ENCODE results near the gene NEUROD1.
A peak's percentile ranks its signal among the peaks of the same experiment; 100 is the strongest.

The NEUROD1 gene

GRCh38 chr2:181679544-181679979 is 755 bp downstream of the NEUROD1 start (continued):
- TF ChIP-seq HIC1 (tag by site-specific recombination; IDR thresholded peaks at IDR 0.05): no peak
- TF ChIP-seq ZNF580 (tag by site-specific recombination; IDR thresholded peaks at IDR 0.05): no peak
- TF ChIP-seq ZNF777 (tag by site-specific recombination; IDR thresholded peaks at IDR 0.05; ENCODE audit: borderline replicate concordance): no peak

- ChIA-PET POLR2A (no interaction called here), CTCF (interaction anchor here (0.6 to 0.7 kb wide), 2 partner anchors 17 to 973 kb away, joined by 3 read pairs; no protein-coding TSS in a partner anchor)
- no peak overlapping the region for H3K27ac ChIP-seq (ENCODE audit: extremely low read depth, low read depth, low read length)
- H3K9me3 ChIP-seq (ENCODE audit: control insufficient read depth, insufficient read depth, low read depth, low read length): no peaks in the 10 kb centered on the region
- TF ChIP-seq ZNF624 (tag by site-specific recombination; IDR thresholded peaks at IDR 0.05): no peak
- no peak for TF ChIP-seq ZNF792 (tag by site-specific recombination; IDR thresholded peaks at IDR 0.05)
- no peak for TF ChIP-seq FEZF1 (tag by site-specific recombination; IDR thresholded peaks at IDR 0.05)
- no peak for TF ChIP-seq YY2 (tag by site-specific recombination; IDR thresholded peaks at IDR 0.05)
- TF ChIP-seq ZNF280D (tag by site-specific recombination; IDR thresholded peaks at IDR 0.05): no peak
- TF ChIP-seq ZNF621 (tag by site-specific recombination; IDR thresholded peaks at IDR 0.05): no peak
- TF ChIP-seq OVOL3 (tag by site-specific recombination; IDR thresholded peaks at IDR 0.05): no peak
- peaks cover 3% of the 10 kb centered on the region; the same call in 1 of the 2 replicates for H3K4me1 ChIP-seq (ENCODE audit: control insufficient read depth, insufficient read depth, low read length)
- no peaks in the 10 kb centered on the region for H3K36me3 ChIP-seq (ENCODE audit: control insufficient read depth in 2 of 2, insufficient read depth in 1 of 2, low read length in 2 of 2)
- H3K4me3 ChIP-seq (ENCODE audit: low read depth, low read length): no peak overlapping the region
Measured at GRCh38 chr2:181678861-181679543, 1.3 kb downstream of the NEUROD1 start.

GRCh38 chr2:181677912-181678586 is 2.3 kb downstream of the NEUROD1 start:
- CTCF ChIA-PET: interaction anchor here (0.6 to 0.7 kb wide), 2 partner anchors 16 to 974 kb away, joined by 3 read pairs; no protein-coding TSS in a partner anchor
- POLR2A ChIA-PET: no interaction called here
- TF ChIP-seq ZNF112 (tag by site-specific recombination; IDR thresholded peaks at IDR 0.05): no peak
- TF ChIP-seq MEIS1 (CRISPR knock-in tag; IDR thresholded peaks at IDR 0.05; ENCODE audit: borderline replicate concordance): no peak
- no peak for TF ChIP-seq ZNF211 (tag by site-specific recombination; IDR thresholded peaks at IDR 0.05; ENCODE audit: low read depth)
- no peak for TF ChIP-seq ZNF354C (tag by site-specific recombination; IDR thresholded peaks at IDR 0.05; ENCODE audit: borderline replicate concordance, low read depth)
- TF ChIP-seq PATZ1 (tag by site-specific recombination; IDR thresholded peaks at IDR 0.05): no peak
- peak; percentile 59; the same call in 1 of the 2 replicates for TF ChIP-seq ZBTB6 (tag by site-specific recombination; IDR thresholded peaks at IDR 0.05)
- TF ChIP-seq ZNF654 (tag by site-specific recombination; IDR thresholded peaks at IDR 0.05; ENCODE audit: low read depth): no peak
- TF ChIP-seq ZNF426 (tag by site-specific recombination; IDR thresholded peaks at IDR 0.05): no peak
- TF ChIP-seq ZNF549 (tag by site-specific recombination; IDR thresholded peaks at IDR 0.05): no peak
- no peak for TF ChIP-seq ZSCAN18 (tag by site-specific recombination; IDR thresholded peaks at IDR 0.05)
- TF ChIP-seq ZNF133 (tag by site-specific recombination; IDR thresholded peaks at IDR 0.05): no peak
- no peak for TF ChIP-seq YY2 (tag by site-specific recombination; IDR thresholded peaks at IDR 0.05)

More at GRCh38 chr2:181677912-181678586, 2.3 kb downstream of the NEUROD1 start:
- H3K4me3 ChIP-seq (ENCODE audit: low read depth, low read length): no peak overlapping the region
- H3K9me3 ChIP-seq (ENCODE audit: control insufficient read depth, insufficient read depth, low read depth, low read length): no peaks in the 10 kb centered on the region
- no peak overlapping the region for H3K27ac ChIP-seq (ENCODE audit: extremely low read depth, low read depth, low read length)
- H3K4me1 ChIP-seq (ENCODE audit: control insufficient read depth, insufficient read depth, low read length): peaks cover 2% of the 10 kb centered on the region
- no peaks in the 10 kb centered on the region for H3K36me3 ChIP-seq (ENCODE audit: control insufficient read depth in 2 of 2, insufficient read depth in 1 of 2, low read length in 2 of 2)
